ENCODE measurements around the gene LARGE2. TPM values are rescaled to one million over a fixed set of nuclear protein-coding genes. Genes with fewer than 3 reads are reported as not detected.

Gene LARGE2
- total and polyA plus RNA-seq, 2 experiments from 2014 or later = 4.5 to 4.9 TPM

DNA sequence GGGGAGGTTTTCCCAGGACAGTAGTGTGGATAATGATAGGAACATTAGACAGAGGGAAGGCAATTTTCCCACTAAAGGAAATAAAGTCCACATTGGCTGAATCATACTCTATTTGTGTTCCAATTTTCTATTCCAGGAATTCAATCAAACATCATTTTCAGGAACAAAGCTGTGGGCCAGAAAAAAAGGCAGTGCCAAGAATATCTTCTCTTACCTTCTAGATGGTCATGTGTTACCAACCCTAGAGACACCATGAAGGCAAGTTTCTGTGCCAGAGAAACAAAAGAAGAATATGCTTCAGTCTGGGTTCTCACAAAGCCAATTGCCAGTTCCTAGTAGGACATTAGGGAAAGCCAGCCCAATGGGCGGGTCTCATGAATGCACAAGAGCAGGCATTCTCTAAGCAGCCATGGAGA, 27.5 kb downstream of the LARGE2 start:
- TF ChIP-seq, protein P1, sequence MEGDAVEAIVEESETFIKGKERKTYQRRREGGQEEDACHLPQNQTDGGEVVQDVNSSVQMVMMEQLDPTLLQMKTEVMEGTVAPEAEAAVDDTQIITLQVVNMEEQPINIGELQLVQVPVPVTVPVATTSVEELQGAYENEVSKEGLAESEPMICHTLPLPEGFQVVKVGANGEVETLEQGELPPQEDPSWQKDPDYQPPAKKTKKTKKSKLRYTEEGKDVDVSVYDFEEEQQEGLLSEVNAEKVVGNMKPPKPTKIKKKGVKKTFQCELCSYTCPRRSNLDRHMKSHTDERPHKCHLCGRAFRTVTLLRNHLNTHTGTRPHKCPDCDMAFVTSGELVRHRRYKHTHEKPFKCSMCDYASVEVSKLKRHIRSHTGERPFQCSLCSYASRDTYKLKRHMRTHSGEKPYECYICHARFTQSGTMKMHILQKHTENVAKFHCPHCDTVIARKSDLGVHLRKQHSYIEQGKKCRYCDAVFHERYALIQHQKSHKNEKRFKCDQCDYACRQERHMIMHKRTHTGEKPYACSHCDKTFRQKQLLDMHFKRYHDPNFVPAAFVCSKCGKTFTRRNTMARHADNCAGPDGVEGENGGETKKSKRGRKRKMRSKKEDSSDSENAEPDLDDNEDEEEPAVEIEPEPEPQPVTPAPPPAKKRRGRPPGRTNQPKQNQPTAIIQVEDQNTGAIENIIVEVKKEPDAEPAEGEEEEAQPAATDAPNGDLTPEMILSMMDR (IDR thresholded peaks at IDR 0.05; ENCODE audit: low read depth, low read length) = no peak
- Histone ChIP-seq H3K27ac (no peak overlapping the region), H3K36me3 (peaks cover 63% of the 10 kb centered on the region), H3K27me3 (no peaks in the 10 kb centered on the region), H3K4me1 (ENCODE audit: low read depth) (peaks cover 18% of the 10 kb centered on the region), H3K9me3 (ENCODE audit: low read depth) (no peaks in the 10 kb centered on the region), H3K4me3 (no peak overlapping the region)
- DNase-seq (ENCODE audit: low read depth in 1 of 2, low spot score in 1 of 2) = no peak

GRCh38 chr11:45959851-45960250, 37.4 kb downstream of the LARGE2 start:
- TF ChIP-seq, protein P1 (IDR thresholded peaks at IDR 0.05; ENCODE audit: low read depth, low read length) = no peak
- no peaks in the 10 kb centered on the region for H3K27me3 ChIP-seq
- no peak overlapping the region for H3K27ac ChIP-seq
- H3K4me3 ChIP-seq = no peak overlapping the region
- H3K4me1 ChIP-seq (ENCODE audit: low read depth) = no peaks in the 10 kb centered on the region
- H3K36me3 ChIP-seq = peaks cover 21% of the 10 kb centered on the region
- no peak for DNase-seq (ENCODE audit: low read depth in 1 of 2, low spot score in 1 of 2)
- no peaks in the 10 kb centered on the region for H3K9me3 ChIP-seq (ENCODE audit: low read depth)

GRCh38 chr11:45960387-45961095, 38.1 kb downstream of the LARGE2 start:
- Histone ChIP-seq H3K9me3 (ENCODE audit: low read depth) (no peaks in the 10 kb centered on the region), H3K4me1 (ENCODE audit: low read depth) (no peaks in the 10 kb centered on the region), H3K4me3 (no peak overlapping the region), H3K27ac (no peak overlapping the region), H3K27me3 (no peaks in the 10 kb centered on the region), H3K36me3 (peaks cover 25% of the 10 kb centered on the region)
- TF ChIP-seq, protein P1 (IDR thresholded peaks at IDR 0.05; ENCODE audit: low read depth, low read length) = no peak
- peak in 1 of 2 donors; percentile 8 for DNase-seq (ENCODE audit: low read depth in 1 of 2, low spot score in 1 of 2)

- H3K27me3 ChIP-seq = no peaks in the 10 kb centered on the region
- no peak overlapping the region for H3K4me3 ChIP-seq
- DNase-seq (ENCODE audit: low read depth in 1 of 2, low spot score in 1 of 2) = no peak
- H3K27ac ChIP-seq = no peak overlapping the region
- H3K9me3 ChIP-seq (ENCODE audit: low read depth) = no peaks in the 10 kb centered on the region
- TF ChIP-seq, protein P1 (IDR thresholded peaks at IDR 0.05; ENCODE audit: low read depth, low read length) = no peak
- peaks cover 25% of the 10 kb centered on the region for H3K36me3 ChIP-seq
- no peaks in the 10 kb centered on the region for H3K4me1 ChIP-seq (ENCODE audit: low read depth)
These were observed 39.3 kb downstream of the LARGE2 start for GRCh38 chr11:45961751-45962240.

DNA sequence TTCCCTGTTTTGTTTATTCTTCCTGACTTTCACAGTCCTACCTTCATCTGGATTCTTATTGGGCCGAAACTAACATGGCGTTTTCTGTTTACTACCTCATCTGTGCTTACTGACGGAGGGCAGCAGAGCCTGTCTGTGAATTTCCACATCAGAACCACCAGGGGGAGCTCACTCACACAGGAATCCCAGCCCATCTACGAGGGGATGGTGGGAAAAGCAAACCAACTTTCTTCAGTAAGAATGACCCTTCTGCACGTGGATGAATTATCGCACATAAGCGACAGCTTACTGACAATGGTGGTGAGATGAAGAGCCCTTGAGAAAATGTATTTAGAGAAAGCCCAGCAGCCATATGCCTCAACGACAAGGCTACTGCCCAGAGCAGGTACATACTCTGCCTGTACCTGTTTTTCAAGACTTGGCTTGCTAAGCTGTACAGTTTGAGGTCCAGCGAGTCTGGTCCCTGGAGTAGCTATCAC, 42.5 kb downstream of the LARGE2 start:
- Histone ChIP-seq H3K9me3 (ENCODE audit: low read depth) (no peaks in the 10 kb centered on the region), H3K36me3 (peaks cover 50% of the 10 kb centered on the region), H3K27me3 (no peaks in the 10 kb centered on the region), H3K4me1 (ENCODE audit: low read depth) (no peaks in the 10 kb centered on the region), H3K4me3 (no peak overlapping the region), H3K27ac (peak overlapping the region; percentile 73)
- TF ChIP-seq, protein P1 (IDR thresholded peaks at IDR 0.05; ENCODE audit: low read depth, low read length) = peak; percentile 92
- DNase-seq (ENCODE audit: low read depth in 1 of 2, low spot score in 1 of 2) = peak; percentile 81 to 90
